NT2/D1 (cell line): Measurements from ENCODE around the gene CLCF1.

Source experiments
- DNase-seq: peaks from one replicate; pipeline ENCODE4 v3.0.0-alpha.2; 2011; ENCODE audit warnings: low read depth, low spot score
- H3K27me3 ChIP-seq: 2 replicates; pipeline ENCODE4 v1.6.0; 2011; ENCODE audit warnings: mild to moderate bottlenecking; ENCODE audit not compliant: insufficient read length, insufficient read depth
- H3K36me3 ChIP-seq: 2 replicates; pipeline ENCODE4 v1.6.1; 2011; ENCODE audit warnings: mild to moderate bottlenecking, low read length, mixed read lengths; ENCODE audit not compliant: insufficient read depth, insufficient read length
- H3K4me1 ChIP-seq: 2 replicates; pipeline ENCODE4 v1.5.1; 2011; ENCODE audit not compliant: insufficient read depth, insufficient read length
- H3K4me3 ChIP-seq: 2 replicates; pipeline ENCODE4 v1.5.1; 2011; ENCODE audit warnings: low read depth; ENCODE audit not compliant: insufficient read length
- H3K9ac ChIP-seq: 2 replicates; pipeline ENCODE4 v1.6.0; 2011; ENCODE audit warnings: low read depth; ENCODE audit not compliant: insufficient read length
- H3K9me3 ChIP-seq: 2 replicates; pipeline ENCODE4 v1.5.1; 2011; ENCODE audit warnings: mild to moderate bottlenecking, low read length; ENCODE audit not compliant: insufficient read depth
- SUZ12 ChIP-seq: IDR thresholded peaks from 2 replicates; pipeline ENCODE4 v1.6.1; 2011; ENCODE audit not compliant: insufficient read length, insufficient read depth; ENCODE audit errors: extremely low read depth
- YY1 ChIP-seq: IDR thresholded peaks from 2 replicates; pipeline ENCODE4 v1.6.1; 2011; ENCODE audit not compliant: insufficient read length, insufficient read depth
- ZNF274 ChIP-seq: IDR thresholded peaks from 2 replicates; pipeline ENCODE4 v1.6.1; 2011; ENCODE audit warnings: mild to moderate bottlenecking, low read depth, low read length

CLCF1 gene

GRCh38 chr11:67369801-67370284 lies 3.6 kb downstream of the CLCF1 start:
- H3K4me1 ChIP-seq = peaks cover 23% of the 10 kb centered on the region
- TF ChIP-seq SUZ12 (no peak), ZNF274 (no peak), YY1 (no peak)

GRCh38 chr11:67369275-67369674 lies 4.1 kb downstream of the CLCF1 start:
- TF ChIP-seq ZNF274 (no peak), YY1 (no peak), SUZ12 (no peak)
- DNase-seq = no peak
- Histone ChIP-seq H3K36me3 (peaks cover 36% of the 10 kb centered on the region), H3K9ac (no peak overlapping the region), H3K27me3 (peaks cover 18% of the 10 kb centered on the region), H3K9me3 (no peaks in the 10 kb centered on the region), H3K4me3 (no peak overlapping the region), H3K4me1 (peaks cover 19% of the 10 kb centered on the region)

More at GRCh38 chr11:67369801-67370284, 3.6 kb downstream of the CLCF1 start:
- H3K27me3 ChIP-seq = peaks cover 17% of the 10 kb centered on the region
- H3K36me3 ChIP-seq = peaks cover 30% of the 10 kb centered on the region
- H3K4me3 ChIP-seq = no peak overlapping the region
- H3K9me3 ChIP-seq = no peaks in the 10 kb centered on the region
- no peak overlapping the region for H3K9ac ChIP-seq
- DNase-seq = no peak

- DNase-seq = no peak
- Histone ChIP-seq H3K9ac (no peak overlapping the region), H3K4me3 (no peak overlapping the region), H3K27me3 (peaks cover 18% of the 10 kb centered on the region), H3K36me3 (peaks cover 41% of the 10 kb centered on the region), H3K4me1 (peaks cover 19% of the 10 kb centered on the region), H3K9me3 (no peaks in the 10 kb centered on the region)
- no peak for TF ChIP-seq YY1
- TF ChIP-seq SUZ12 = no peak
- no peak for TF ChIP-seq ZNF274
Observed at GRCh38 chr11:67368621-67369020, 4.8 kb downstream of the CLCF1 start.

- no peak for DNase-seq
- no peak for TF ChIP-seq SUZ12
- TF ChIP-seq ZNF274 = no peak
- no peak for TF ChIP-seq YY1
- peaks cover 19% of the 10 kb centered on the region for H3K4me1 ChIP-seq
- no peak overlapping the region for H3K9ac ChIP-seq
- no peak overlapping the region for H3K4me3 ChIP-seq
- peaks cover 41% of the 10 kb centered on the region for H3K36me3 ChIP-seq
- peaks cover 18% of the 10 kb centered on the region for H3K27me3 ChIP-seq
- no peaks in the 10 kb centered on the region for H3K9me3 ChIP-seq
Observed at GRCh38 chr11:67367761-67368227, 5.6 kb downstream of the CLCF1 start.

- no peak for DNase-seq
- Histone ChIP-seq H3K9ac (no peak overlapping the region), H3K9me3 (no peaks in the 10 kb centered on the region), H3K4me1 (peaks cover 19% of the 10 kb centered on the region), H3K4me3 (no peak overlapping the region), H3K36me3 (peaks cover 41% of the 10 kb centered on the region), H3K27me3 (peaks cover 21% of the 10 kb centered on the region)
- TF ChIP-seq YY1 (no peak), SUZ12 (no peak), ZNF274 (no peak)
Observed at GRCh38 chr11:67366961-67367760, 6.2 kb downstream of the CLCF1 start.

- no peak for DNase-seq
- no peak overlapping the region for H3K9ac ChIP-seq
- H3K27me3 ChIP-seq = peaks cover 22% of the 10 kb centered on the region
- peaks cover 41% of the 10 kb centered on the region for H3K36me3 ChIP-seq
- H3K4me1 ChIP-seq = peaks cover 15% of the 10 kb centered on the region
- no peaks in the 10 kb centered on the region for H3K9me3 ChIP-seq
- no peak overlapping the region for H3K4me3 ChIP-seq
- no peak for TF ChIP-seq ZNF274
- TF ChIP-seq SUZ12 = no peak
- no peak for TF ChIP-seq YY1
Observed at GRCh38 chr11:67366546-67366945, 6.9 kb downstream of the CLCF1 start.

- DNase-seq = no peak
- Histone ChIP-seq H3K9me3 (no peaks in the 10 kb centered on the region), H3K36me3 (peaks cover 41% of the 10 kb centered on the region), H3K27me3 (peaks cover 22% of the 10 kb centered on the region), H3K4me1 (peaks cover 8% of the 10 kb centered on the region), H3K4me3 (no peak overlapping the region), H3K9ac (no peak overlapping the region)
- TF ChIP-seq SUZ12 = no peak
- TF ChIP-seq YY1 = no peak
- no peak for TF ChIP-seq ZNF274
Observed at GRCh38 chr11:67365736-67366444, 7.5 kb downstream of the CLCF1 start.
